ENCODE data around the gene JAK3.

The JAK3 gene

DNA sequence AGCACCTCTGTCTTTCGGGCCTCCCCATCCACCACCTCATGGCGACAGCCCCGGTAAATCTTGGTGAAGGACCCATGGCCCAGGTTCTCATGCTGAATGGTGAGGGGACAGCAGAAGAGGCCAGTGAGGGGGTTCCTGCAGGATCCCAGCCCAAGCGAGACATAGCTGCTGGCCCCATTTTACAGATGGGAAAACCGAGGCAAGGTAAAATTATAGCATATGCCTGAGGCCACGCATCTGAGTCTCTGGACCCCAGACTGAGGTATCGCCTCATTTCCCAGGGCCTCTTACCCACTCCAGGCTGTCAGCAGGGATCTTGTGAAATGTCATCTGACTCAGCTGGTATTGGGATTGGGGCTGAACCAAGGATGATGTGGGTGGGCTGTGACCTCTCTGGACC lies 9.8 kb downstream of the JAK3 start:
- DNase-seq, result no peak

DNA sequence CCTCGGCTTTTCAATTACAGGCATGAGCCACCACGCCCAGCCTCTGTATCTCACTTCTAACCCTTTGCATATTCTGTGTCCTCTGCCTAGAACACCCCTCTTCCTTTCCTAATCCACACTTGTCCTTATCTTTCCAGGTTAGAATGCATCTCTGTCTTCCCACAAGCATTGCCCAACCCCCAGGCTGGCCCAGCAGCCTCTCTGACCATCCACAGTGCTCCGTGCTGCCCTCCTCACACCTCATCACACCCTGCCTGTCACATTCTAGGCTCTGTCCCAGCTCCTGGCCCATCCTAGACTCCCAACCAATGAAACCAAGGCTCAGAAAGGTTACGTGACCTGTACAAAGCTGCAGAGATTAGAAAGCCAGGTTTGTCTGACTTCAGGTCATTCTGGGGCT lies 11.3 kb downstream of the JAK3 start:
- no peak for DNase-seq

GRCh38 chr19:17835182-17836006 lies 12.4 kb downstream of the JAK3 start:
- no peak for DNase-seq

DNA sequence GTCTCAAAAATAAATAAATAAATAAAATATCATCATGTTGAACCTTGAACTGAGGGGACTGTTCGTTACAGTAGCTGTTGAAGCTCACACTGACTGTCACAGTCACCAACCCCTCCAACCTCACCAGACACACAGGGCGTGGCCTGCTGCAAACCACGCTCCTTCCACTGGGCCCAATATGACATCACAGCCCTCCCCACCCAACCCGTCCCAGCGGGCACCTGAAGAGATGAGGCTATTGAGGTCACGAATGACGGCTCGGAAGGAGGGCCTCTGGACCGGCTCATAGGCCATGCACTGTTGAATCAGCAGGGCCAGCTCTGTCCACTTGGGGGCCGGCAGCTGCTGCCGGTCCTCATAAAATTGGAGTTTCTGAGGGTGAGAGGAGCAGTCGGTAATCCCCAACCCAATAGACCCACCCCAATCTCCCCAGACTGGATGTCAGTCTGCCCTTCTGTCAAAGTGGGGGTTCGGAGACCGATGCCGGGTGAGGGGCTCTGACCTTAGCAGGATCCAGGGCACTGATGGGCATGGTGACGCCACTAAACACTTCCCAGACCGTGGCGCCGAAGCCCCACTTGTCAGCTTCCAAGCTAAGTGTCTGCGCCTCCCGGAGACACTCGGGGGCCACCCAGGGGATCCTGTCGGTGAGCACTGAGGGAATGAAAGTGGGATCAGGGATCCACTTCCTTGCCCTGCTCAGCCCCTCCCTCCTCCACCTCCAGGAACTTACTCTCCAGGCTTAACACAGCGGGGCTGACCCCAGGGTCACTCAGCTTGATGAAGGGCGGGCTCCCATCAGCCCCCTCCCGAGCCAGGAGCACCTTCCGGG lies 13.2 kb downstream of the JAK3 start:
- DNase-seq, result no peak

- no peak for DNase-seq
Measured at GRCh38 chr19:17832443-17833208, 15.2 kb downstream of the JAK3 start.

DNA sequence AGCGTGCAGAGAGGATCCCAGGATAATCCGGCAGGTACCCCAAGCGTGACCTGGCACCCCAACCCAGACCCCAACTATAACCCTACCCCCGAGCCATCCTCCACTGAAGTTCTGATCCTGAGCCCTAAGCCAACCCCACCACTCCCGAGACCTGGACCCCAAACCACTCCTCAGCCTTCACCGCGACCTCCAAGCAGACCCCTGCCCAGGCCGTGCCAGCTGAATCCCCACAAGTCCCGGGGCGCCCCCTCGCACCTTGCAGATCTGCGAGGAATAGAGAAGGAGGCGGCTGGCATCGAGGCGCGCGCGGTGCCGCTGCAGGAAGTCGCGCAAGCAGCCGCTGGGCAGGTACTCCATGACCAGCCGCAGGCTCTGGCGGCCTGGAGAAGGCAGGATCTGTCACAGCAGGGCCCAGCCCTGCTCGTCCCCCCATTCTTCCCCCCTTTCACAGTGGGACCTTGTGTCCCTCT lies 16.3 kb downstream of the JAK3 start:
- DNase-seq, result peak; percentile 6

GRCh38 chr19:17830567-17831418 lies 17.0 kb downstream of the JAK3 start:
- DNase-seq, result peak; percentile 90

GRCh38 chr19:17829855-17830566 lies 17.8 kb downstream of the JAK3 start:
- peak; percentile 77 for DNase-seq

- DNase-seq, result no peak
Measured at GRCh38 chr19:17826508-17827056, 21.2 kb downstream of the JAK3 start.

DNA sequence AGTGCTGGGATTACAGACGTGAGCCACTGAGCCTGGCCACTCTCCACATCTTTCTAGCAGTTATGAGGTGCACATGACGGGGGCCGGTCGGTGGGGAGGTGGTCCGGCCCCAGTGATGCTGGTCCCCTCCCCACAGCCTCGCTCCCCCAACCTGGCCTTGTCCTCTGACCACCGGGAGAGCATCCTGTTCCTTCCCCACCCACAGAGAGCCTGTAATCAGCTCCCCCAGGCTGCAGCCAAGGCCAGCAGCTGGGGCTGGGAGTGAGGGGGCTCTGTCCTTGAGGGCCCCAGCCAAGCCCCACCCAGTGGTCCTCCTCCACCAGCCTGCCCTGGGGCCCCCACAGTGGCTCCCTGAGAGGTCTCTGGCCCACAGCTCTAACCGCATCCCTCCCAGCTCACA lies 23.4 kb downstream of the JAK3 start:
- no peak for DNase-seq

- no peak for DNase-seq
Measured at GRCh38 chr19:17821190-17821589, 26.6 kb downstream of the JAK3 start, which contains the start of gene INSL3. Gene INSL3 (minus strand): TSS chr19:17821519. CDS start chr19:17821506, 13 bp downstream.

DNA sequence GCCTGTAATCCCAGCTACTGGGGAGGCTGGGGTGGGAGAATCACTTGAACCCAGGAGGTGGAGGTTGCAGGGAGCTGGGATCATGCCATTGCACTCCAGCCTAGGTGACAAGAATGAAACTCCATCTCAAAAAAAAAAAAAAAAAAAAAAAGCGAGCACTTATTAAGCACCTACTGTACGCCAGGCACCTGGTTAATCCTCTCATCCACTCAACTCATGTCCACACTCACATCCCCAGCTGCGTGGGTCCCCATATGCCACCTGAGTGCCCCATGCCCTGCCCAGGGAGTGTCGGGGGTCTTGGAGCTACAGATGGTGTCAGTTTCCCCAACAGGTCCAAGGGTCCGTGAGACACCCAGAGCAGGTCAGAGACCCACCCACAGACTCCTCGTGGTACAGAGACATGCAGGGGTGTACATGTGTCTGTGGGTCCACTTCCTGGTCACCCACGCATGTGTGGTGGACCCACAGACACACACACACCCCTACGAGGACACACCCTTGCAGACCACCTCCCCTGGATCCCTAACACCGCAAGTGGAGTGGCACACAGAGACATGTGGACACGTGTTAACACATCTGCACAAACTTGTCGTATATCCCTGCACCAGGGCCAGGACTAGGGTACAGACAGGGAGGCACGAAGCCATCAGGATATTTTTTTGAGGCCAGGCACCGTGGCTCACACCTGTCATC lies 30.0 kb downstream of the JAK3 start:
- no peak for DNase-seq

- no peak for DNase-seq
Measured at GRCh38 chr19:17812099-17812498, 35.7 kb downstream of the JAK3 start.

GRCh38 chr19:17811681-17812080 lies 36.1 kb downstream of the JAK3 start:
- no peak for DNase-seq

- DNase-seq, result no peak
Measured at GRCh38 chr19:17811103-17811502, 36.7 kb downstream of the JAK3 start.

DNA sequence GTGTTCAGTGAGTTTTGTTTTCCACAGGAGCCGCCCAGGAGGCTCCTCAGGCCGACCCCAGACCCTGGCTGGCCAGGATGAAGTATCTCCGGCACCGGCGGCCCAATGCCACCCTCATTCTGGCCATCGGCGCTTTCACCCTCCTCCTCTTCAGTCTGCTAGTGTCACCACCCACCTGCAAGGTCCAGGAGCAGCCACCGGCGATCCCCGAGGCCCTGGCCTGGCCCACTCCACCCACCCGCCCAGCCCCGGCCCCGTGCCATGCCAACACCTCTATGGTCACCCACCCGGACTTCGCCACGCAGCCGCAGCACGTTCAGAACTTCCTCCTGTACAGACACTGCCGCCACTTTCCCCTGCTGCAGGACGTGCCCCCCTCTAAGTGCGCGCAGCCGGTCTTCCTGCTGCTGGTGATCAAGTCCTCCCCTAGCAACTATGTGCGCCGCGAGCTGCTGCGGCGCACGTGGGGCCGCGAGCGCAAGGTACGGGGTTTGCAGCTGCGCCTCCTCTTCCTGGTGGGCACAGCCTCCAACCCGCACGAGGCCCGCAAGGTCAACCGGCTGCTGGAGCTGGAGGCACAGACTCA lies 40.0 kb downstream of the JAK3 start:
- no peak for DNase-seq

GRCh38 chr19:17806945-17807344 lies 40.8 kb downstream of the JAK3 start:
- DNase-seq, result no peak

GRCh38 chr19:17805427-17805826 lies 42.4 kb downstream of the JAK3 start:
- no peak for DNase-seq

- DNase-seq, result no peak
Measured at GRCh38 chr19:17803264-17803896, 44.4 kb downstream of the JAK3 start.
